ENCODE measurements around the gene RAB33B.

Gene RAB33B

DNA sequence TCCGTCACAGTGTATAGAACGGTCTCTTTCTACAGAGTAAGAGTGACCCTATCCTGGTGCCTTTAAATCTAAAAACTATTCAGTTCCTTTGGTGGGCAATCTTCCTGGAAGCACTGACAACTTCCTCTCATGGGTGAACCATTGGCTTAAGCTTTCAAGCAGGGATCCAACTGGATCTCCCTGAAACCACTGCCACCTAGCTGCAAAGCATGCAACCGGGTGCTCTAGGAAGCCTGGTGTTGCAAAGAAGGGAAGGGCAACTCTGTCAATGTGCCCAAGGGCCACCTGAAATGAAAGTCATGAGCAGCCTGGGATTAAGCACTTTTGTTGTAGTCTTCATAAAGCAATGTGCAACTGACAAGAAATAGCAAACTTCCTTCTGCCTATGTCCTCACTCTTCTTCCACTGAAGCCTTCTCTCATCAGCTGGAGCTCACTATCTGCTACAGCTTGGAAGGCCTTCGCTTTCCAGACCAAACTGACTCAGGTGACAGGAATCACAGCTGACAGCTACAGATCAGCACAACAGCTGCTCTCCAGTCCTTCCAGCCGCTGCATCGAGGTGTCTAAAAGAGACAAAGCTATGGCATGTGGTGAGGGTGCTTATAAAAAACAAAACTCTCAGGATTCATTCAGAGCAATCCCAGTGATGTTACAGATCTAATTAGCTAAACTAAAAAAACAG is 55.9 kb downstream of the RAB33B start:
- no peak for DNase-seq

DNA sequence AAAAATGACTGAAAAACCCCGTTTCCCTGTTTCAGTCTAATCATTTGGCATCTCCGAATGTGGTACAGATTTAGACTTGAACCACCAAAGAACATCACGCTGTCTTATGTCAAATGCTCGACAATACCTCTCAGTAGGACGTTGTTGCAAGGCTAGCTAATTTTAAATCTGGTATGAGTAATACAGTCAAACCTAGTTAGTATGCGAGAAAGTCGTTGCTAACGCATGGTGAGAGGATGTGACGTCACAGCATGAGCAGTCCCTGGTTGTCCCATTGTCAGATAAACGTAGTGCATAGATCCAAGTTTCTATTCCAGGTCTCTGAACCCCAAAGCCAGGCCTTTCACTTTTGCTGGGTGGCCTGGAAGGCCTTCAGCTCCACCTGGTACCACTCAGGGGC is 57.4 kb downstream of the RAB33B start:
- DNase-seq: no peak

DNA sequence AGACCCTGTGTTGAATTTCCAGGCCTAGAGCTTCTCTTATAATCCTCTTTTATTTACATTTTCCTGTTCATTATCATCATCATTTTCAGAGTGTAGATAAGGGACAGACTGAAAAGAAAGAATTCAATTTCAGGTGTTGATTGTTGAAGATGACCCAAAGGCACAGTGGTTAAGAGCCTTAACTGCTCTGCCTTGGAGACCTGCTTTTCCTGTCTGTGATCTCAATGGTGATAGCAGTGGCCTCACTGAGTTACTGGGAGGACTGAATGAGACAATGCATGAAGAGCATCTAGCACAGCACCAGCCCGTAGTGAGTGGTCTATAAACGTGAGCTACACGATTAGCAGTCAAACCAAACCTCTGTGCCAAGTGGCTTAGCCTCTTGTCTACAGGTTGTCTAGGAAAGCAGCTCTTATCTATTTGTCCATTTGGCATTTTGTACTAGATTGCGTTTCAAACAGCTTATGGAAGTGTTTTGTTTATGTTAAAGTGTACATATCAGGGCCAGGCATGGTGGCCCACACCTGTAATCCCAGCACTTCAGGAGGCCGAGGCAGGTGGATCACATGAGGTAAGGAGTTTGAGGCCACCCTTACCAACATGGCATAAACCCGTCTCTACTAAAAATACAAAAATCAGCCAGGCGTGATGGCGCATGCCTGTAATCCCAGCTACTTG is 60.6 kb downstream of the RAB33B start:
- no peak for DNase-seq

DNA sequence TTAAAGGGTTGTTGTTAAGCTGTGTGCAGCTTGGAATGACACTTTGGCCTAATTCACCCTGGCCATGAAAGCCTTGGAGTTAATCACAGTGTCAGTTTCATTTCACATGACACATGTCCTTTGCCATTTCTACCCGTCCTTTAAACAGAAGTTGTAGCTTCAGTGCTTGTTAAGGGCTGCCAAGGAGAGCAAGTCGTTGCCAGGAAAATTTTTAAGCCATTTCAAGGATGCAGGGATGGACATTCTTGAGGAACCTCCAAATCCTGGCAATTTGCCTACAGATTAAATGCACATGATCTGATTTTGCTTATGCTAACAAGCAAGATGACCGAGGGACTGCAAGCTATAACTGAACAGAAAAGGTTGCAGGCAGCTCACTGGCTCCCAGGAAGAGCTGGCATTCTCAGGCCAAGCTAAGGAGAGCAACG is 61.6 kb downstream of the RAB33B start:
- no peak for DNase-seq

DNA sequence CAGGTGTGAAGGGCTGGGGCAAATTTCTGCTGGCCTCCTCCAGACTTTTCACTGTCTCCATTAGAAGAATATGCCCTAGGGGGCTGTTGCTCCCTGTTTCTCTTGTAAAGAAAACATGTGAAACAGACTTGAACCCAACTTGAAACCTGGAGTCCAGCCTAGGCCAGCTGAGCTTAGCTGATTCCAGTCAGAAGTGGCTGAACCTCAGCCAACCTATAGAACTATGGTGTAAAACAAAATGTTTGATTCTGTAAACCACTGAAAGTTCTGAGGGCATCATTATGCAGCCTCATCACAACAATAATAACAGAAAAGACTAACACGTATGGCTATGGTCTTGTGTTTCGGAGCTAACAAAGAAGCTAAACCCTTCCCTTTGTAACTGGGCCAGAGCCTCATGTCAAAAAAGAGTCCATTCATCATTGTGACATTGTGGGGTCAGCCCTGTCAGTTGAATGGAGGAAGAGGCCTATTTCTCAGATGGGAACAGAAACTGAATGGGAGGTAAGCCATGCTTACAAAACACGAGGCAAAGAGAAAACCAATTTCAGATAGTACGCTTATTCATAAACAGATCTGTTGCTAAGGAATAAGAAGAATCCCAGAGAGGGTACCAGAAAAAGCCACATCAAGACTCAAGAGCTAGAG is 68.0 kb downstream of the RAB33B start:
- DNase-seq: no peak

- DNase-seq: no peak
These were observed 68.5 kb downstream of the RAB33B start for GRCh38 chr4:139522457-139522856.

GRCh38 chr4:139523076-139523475 is 69.2 kb downstream of the RAB33B start:
- DNase-seq: no peak

GRCh38 chr4:139524062-139524631 is 70.2 kb downstream of the RAB33B start:
- DNase-seq: no peak

- DNase-seq: no peak
These were observed 71.5 kb downstream of the RAB33B start for GRCh38 chr4:139525414-139525813.

Data from stimulated activated CD4-positive, alpha-beta T cell treated with anti-CD3 and anti-CD28 coated beads, Interleukin-4, amount 100 ng/mL, for 1 hour (primary cell).